Measurements from ENCODE around the gene CBLC. TPM values are rescaled to one million over a fixed set of nuclear protein-coding genes. Genes with fewer than 3 reads are reported as not detected.

CBLC gene
- total and polyA plus RNA-seq, 10 of the 15 experiments (the other 5 are each of a cell fraction or from before 2014, with no cell fraction given): not detected

- TF ChIP-seq CUX1 (IDR thresholded peaks at IDR 0.05; ENCODE audit: insufficient replicate concordance, low read depth, low read length) (no peak), RB1 (IDR thresholded peaks at IDR 0.05; ENCODE audit: borderline replicate concordance) (no peak), FOXK2 (IDR thresholded peaks at IDR 0.05) (no peak), NR2C1 (IDR thresholded peaks at IDR 0.05) (no peak), HDAC6 (IDR thresholded peaks at IDR 0.05; ENCODE audit: unreplicated experiment) (no peak), STAT3 (IDR thresholded peaks at IDR 0.05; ENCODE audit: low read depth, low read length) (no peak), RFX5 (IDR thresholded peaks at IDR 0.05; ENCODE audit: low read depth, low read length) (no peak)
Measured at GRCh38 chr19:44820648-44821609, 43.2 kb downstream of the CBLC start (continued).

Data from GM12878 (cell line).